Stimulated activated CD4-positive, alpha-beta T cell treated with anti-CD3 and anti-CD28 coated beads, TNF-alpha, amount 100 ng/mL, for 1 hour (primary cell): Measurements from ENCODE around the gene HS3ST5.
"Not testable (repeated sequence)": the region's sequence is repeated elsewhere in the genome, so short reads cannot be mapped to it uniquely, and the experiment has no call there.

Experiments
- DNase-seq, 3 donors: peaks; one replicate each; pipeline ENCODE4 v3.0.0-alpha.2; 2020; ENCODE audit warnings: low read depth in 3 of 3, low spot score in 1 of 3

The HS3ST5 gene

GRCh38 chr6:114055763-114056162, 287.1 kb downstream of the HS3ST5 start:
- no peak for DNase-seq

DNA sequence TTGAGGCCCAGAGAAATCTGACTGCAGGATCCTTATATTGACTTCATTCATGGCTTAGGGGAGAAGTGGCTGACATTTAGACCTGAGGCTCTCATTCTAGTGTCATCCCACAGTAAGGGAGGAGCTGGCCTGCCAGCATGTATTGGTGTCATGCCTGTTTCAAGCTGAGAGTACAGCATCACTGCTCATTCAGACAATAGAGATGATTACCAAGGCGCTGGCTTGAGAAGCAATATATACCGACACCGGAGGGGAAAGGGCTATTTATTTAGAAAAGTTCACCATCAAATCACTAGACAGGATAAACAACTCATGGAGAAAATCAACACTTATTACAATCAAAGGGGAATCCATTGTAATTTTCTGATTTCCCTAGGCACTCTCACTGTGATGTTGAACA, 287.5 kb downstream of the HS3ST5 start:
- DNase-seq: no peak

DNA sequence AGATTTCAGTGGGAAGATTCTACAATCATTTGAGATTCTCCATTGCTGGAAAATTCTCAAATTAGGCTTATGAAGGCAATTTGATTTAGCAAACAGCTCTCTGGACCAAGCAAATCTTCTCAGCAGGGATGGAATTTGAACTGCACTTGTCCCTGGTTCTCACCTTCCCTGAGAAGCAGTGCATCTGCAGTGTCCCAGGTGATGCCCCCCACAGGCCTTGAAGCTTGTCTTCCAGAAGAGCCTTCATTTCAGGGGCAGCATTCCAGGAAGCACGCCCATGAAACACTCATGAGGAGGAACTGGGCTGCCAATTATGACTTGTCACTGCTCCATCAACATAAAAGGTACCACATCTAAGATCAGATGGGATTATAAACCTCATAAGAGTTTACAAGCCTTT, 289.0 kb downstream of the HS3ST5 start:
- DNase-seq: no peak

DNA sequence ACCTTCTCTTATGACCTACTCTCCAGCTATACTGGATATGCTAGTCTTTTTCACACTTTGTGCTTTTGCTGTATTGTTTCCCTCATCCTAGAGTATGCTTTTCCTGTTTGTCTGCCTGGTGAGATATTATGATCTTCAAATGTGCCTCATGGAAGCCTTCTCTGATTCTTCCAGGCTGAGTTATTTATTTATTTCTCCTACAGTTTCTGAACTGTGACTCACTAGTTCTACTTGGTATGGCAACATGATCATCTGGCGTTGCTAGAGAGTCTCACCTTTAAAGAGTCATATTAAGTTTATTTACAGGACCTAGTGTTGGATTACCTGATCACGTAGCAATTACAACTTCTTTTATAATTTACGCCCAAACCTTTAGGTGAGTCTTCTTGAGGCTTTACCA, 290.7 kb downstream of the HS3ST5 start:
- no peak for DNase-seq

DNA sequence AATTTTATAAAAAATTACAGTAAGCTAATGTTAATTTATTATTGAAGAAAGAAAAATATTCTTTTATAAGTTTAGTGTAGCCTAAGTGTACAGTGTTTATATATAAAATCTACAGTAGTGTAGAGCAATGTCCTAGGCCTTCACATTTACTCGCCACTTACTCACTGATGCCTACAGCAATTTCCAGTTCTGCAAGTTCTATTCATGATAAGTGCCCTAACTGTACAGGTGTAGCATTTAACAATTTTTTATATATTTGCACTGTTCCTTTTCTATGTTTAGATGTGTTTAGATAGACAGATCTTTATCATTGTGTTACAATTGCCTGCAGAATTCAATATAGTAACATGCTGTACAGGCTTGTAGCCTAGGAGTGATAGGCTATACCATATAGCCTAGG, 291.8 kb downstream of the HS3ST5 start:
- DNase-seq: no peak

- DNase-seq: no peak
Measured at GRCh38 chr6:114049367-114049966, 293.4 kb downstream of the HS3ST5 start.

- not testable (repeated sequence) for DNase-seq
Measured at GRCh38 chr6:114044566-114044965, 298.3 kb downstream of the HS3ST5 start.

- DNase-seq: no peak
Measured at GRCh38 chr6:114042267-114043016, 300.4 kb downstream of the HS3ST5 start.

- DNase-seq: no peak
Measured at GRCh38 chr6:114040871-114041270, 302.0 kb downstream of the HS3ST5 start.

- no peak for DNase-seq
Measured at GRCh38 chr6:114039841-114040240, 303.0 kb downstream of the HS3ST5 start.

DNA sequence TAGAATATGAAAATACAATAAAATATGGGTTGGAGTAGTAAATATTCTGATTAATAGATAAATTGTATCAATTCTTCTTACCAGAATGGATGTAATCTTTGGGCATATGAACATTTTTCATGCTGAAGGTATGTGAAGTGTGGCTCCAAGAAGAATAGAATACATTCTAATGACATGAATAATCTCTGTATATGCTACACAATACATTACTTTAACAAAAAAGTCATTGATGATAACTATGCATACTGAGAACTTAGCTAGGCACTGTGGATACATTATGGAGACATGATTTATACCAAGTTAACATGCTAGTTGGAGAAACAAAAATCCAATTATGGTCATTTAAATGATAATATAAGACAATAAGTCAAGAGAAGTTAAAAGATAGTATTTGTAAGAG, 309.2 kb downstream of the HS3ST5 start:
- DNase-seq: no peak

- DNase-seq: no peak
Measured at GRCh38 chr6:114032721-114033120, 310.1 kb downstream of the HS3ST5 start.

- DNase-seq: no peak
Measured at GRCh38 chr6:114030767-114031166, 312.1 kb downstream of the HS3ST5 start.

GRCh38 chr6:114024746-114025145, 318.1 kb downstream of the HS3ST5 start:
- DNase-seq: no peak

DNA sequence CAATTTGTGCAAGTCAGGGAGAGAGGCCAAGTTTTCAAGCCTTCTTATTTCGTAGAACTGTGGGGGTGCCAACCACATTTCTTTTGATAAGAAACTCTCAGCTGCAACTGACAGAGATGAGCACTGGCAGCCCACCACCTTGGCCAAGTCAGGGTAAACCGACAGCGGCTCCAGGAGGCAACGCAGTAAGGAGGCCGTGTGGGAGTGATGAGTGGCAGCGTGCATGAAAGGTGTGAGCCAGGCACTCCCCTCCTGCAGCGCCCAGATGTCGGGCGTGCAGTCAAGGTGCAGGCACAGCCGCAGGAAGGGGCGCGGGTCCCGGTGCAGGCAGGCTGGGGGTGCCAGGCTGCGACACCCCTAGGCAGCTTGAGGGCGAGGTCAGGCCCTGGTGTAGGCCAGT, 322.6 kb downstream of the HS3ST5 start:
- no peak for DNase-seq

GRCh38 chr6:114017146-114017545, 325.7 kb downstream of the HS3ST5 start:
- DNase-seq: not testable (repeated sequence)

- DNase-seq: not testable (repeated sequence)
Measured at GRCh38 chr6:114014106-114014505, 328.7 kb downstream of the HS3ST5 start.

- not testable (repeated sequence) for DNase-seq
Measured at GRCh38 chr6:114011486-114011885, 331.3 kb downstream of the HS3ST5 start.

GRCh38 chr6:114010540-114010939, 332.3 kb downstream of the HS3ST5 start:
- DNase-seq: no peak

GRCh38 chr6:114009192-114009591, 333.6 kb downstream of the HS3ST5 start:
- no peak for DNase-seq

DNA sequence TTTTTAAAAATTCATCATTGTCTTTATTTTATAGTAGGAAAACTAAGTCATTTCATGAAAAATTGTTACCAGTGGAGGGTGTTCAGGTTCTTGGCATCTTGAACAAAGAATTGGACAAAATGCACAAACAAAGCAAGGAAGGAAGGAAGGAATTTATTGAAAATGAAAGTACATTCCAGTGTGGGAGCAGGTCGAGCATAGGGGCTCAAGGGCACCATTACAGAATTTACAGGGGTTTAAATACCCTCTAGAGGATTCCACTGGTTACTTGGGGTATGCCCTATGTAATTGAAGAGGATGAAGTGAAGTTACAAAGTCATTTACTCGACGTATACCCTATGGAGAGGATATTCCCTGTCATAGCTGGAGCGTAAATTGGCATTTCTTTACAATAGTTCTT, 334.5 kb downstream of the HS3ST5 start:
- DNase-seq: no peak

- DNase-seq: peak in 1 of 3 donors; percentile 4
Measured at GRCh38 chr6:114007516-114007915, 335.3 kb downstream of the HS3ST5 start.
